ENCODE measurements around the gene BBLN.

The BBLN gene

DNA sequence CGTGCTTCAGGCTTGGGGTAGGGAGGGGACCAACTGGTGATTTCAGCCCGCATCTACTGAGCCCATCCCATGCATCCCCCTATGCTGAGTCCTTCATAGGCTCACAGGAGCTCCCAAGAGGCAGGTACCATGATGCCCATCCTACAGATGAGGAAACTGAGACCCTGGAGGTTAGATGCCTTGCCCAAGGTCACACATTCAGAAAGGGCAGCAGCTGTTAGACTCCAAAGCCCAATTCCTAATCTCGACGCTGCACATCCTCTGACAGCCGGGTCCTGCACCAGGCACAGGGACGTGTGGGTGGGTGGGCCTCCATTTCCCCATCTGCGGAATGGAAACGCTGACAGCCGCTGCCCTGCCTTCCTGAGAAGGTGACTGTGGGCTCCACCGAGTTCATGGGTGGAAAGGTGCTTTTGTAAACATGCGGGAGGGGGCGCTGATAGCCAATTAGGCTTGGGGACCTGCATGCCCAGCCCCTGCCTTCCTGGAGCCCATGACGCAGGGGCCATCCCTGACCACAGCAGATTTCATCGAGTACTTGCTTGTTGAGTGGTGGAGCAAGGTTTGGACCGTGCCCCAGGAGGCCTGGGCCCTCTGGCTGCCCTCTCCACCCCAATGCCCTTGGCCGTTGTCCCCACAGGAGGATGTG lies 45.4 kb downstream of the BBLN start:
- ATAC-seq, result no peak
- TF ChIP-seq, protein P1, sequence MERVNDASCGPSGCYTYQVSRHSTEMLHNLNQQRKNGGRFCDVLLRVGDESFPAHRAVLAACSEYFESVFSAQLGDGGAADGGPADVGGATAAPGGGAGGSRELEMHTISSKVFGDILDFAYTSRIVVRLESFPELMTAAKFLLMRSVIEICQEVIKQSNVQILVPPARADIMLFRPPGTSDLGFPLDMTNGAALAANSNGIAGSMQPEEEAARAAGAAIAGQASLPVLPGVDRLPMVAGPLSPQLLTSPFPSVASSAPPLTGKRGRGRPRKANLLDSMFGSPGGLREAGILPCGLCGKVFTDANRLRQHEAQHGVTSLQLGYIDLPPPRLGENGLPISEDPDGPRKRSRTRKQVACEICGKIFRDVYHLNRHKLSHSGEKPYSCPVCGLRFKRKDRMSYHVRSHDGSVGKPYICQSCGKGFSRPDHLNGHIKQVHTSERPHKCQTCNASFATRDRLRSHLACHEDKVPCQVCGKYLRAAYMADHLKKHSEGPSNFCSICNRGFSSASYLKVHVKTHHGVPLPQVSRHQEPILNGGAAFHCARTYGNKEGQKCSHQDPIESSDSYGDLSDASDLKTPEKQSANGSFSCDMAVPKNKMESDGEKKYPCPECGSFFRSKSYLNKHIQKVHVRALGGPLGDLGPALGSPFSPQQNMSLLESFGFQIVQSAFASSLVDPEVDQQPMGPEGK (CRISPR knock-in tag; IDR thresholded peaks at IDR 0.05; ENCODE audit: borderline replicate concordance), result no peak
- TF ChIP-seq CSDC2 (CRISPR knock-in tag; IDR thresholded peaks at IDR 0.05) (no peak), TCF4 (CRISPR knock-in tag; IDR thresholded peaks at IDR 0.05; ENCODE audit: borderline replicate concordance) (no peak), SNAI2 (CRISPR knock-in tag; IDR thresholded peaks at IDR 0.05) (no peak), ZFP3 (CRISPR knock-in tag; IDR thresholded peaks at IDR 0.05) (no peak), ZNF565 (CRISPR knock-in tag; conservative IDR thresholded peaks at IDR 0.05; ENCODE audit: low read depth) (no peak), ISL1 (CRISPR knock-in tag; IDR thresholded peaks at IDR 0.05) (no peak), ZFP30 (CRISPR knock-in tag; IDR thresholded peaks at IDR 0.05) (no peak), BACH2 (CRISPR knock-in tag; IDR thresholded peaks at IDR 0.05; ENCODE audit: borderline replicate concordance) (no peak), OSR1 (CRISPR knock-in tag; IDR thresholded peaks at IDR 0.05) (no peak), ZNF70 (CRISPR knock-in tag; IDR thresholded peaks at IDR 0.05) (no peak), ZC3H10 (CRISPR knock-in tag; IDR thresholded peaks at IDR 0.05) (no peak), ESRRG (CRISPR knock-in tag; IDR thresholded peaks at IDR 0.05) (no peak), GLIS3 (CRISPR knock-in tag; IDR thresholded peaks at IDR 0.05) (no peak), ARNTL (CRISPR knock-in tag; IDR thresholded peaks at IDR 0.05; ENCODE audit: borderline replicate concordance, low read depth) (no peak), TOX (CRISPR knock-in tag; IDR thresholded peaks at IDR 0.05; ENCODE audit: borderline replicate concordance) (no peak)
- TF ChIP-seq, protein P2, sequence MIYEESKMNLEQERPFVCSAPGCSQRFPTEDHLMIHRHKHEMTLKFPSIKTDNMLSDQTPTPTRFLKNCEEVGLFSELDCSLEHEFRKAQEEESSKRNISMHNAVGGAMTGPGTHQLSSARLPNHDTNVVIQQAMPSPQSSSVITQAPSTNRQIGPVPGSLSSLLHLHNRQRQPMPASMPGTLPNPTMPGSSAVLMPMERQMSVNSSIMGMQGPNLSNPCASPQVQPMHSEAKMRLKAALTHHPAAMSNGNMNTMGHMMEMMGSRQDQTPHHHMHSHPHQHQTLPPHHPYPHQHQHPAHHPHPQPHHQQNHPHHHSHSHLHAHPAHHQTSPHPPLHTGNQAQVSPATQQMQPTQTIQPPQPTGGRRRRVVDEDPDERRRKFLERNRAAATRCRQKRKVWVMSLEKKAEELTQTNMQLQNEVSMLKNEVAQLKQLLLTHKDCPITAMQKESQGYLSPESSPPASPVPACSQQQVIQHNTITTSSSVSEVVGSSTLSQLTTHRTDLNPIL (CRISPR knock-in tag; IDR thresholded peaks at IDR 0.05; ENCODE audit: low read depth), result no peak
- TF ChIP-seq, protein P3, sequence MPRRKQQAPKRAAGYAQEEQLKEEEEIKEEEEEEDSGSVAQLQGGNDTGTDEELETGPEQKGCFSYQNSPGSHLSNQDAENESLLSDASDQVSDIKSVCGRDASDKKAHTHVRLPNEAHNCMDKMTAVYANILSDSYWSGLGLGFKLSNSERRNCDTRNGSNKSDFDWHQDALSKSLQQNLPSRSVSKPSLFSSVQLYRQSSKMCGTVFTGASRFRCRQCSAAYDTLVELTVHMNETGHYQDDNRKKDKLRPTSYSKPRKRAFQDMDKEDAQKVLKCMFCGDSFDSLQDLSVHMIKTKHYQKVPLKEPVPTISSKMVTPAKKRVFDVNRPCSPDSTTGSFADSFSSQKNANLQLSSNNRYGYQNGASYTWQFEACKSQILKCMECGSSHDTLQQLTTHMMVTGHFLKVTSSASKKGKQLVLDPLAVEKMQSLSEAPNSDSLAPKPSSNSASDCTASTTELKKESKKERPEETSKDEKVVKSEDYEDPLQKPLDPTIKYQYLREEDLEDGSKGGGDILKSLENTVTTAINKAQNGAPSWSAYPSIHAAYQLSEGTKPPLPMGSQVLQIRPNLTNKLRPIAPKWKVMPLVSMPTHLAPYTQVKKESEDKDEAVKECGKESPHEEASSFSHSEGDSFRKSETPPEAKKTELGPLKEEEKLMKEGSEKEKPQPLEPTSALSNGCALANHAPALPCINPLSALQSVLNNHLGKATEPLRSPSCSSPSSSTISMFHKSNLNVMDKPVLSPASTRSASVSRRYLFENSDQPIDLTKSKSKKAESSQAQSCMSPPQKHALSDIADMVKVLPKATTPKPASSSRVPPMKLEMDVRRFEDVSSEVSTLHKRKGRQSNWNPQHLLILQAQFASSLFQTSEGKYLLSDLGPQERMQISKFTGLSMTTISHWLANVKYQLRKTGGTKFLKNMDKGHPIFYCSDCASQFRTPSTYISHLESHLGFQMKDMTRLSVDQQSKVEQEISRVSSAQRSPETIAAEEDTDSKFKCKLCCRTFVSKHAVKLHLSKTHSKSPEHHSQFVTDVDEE (CRISPR knock-in tag; IDR thresholded peaks at IDR 0.05), result no peak

GRCh38 chr9:128206484-128206883 lies 46.4 kb downstream of the BBLN start:
- TF ChIP-seq, protein P2 (CRISPR knock-in tag; IDR thresholded peaks at IDR 0.05; ENCODE audit: low read depth), result no peak
- no peak for TF ChIP-seq ZNF565 (CRISPR knock-in tag; conservative IDR thresholded peaks at IDR 0.05; ENCODE audit: low read depth)
- TF ChIP-seq ZNF70 (CRISPR knock-in tag; IDR thresholded peaks at IDR 0.05), result no peak
- TF ChIP-seq CSDC2 (CRISPR knock-in tag; IDR thresholded peaks at IDR 0.05), result no peak
- TF ChIP-seq, protein P4, sequence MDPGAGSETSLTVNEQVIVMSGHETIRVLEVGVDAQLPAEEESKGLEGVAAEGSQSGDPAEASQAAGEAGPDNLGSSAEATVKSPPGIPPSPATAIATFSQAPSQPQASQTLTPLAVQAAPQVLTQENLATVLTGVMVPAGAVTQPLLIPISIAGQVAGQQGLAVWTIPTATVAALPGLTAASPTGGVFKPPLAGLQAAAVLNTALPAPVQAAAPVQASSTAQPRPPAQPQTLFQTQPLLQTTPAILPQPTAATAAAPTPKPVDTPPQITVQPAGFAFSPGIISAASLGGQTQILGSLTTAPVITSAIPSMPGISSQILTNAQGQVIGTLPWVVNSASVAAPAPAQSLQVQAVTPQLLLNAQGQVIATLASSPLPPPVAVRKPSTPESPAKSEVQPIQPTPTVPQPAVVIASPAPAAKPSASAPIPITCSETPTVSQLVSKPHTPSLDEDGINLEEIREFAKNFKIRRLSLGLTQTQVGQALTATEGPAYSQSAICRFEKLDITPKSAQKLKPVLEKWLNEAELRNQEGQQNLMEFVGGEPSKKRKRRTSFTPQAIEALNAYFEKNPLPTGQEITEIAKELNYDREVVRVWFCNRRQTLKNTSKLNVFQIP (CRISPR knock-in tag; IDR thresholded peaks at IDR 0.05; ENCODE audit: borderline replicate concordance, low read depth), result no peak
- TF ChIP-seq, protein P1 (CRISPR knock-in tag; IDR thresholded peaks at IDR 0.05; ENCODE audit: borderline replicate concordance), result no peak
- TF ChIP-seq, protein P5, sequence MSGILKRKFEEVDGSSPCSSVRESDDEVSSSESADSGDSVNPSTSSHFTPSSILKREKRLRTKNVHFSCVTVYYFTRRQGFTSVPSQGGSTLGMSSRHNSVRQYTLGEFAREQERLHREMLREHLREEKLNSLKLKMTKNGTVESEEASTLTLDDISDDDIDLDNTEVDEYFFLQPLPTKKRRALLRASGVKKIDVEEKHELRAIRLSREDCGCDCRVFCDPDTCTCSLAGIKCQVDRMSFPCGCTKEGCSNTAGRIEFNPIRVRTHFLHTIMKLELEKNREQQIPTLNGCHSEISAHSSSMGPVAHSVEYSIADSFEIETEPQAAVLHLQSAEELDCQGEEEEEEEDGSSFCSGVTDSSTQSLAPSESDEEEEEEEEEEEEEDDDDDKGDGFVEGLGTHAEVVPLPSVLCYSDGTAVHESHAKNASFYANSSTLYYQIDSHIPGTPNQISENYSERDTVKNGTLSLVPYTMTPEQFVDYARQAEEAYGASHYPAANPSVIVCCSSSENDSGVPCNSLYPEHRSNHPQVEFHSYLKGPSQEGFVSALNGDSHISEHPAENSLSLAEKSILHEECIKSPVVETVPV (CRISPR knock-in tag; IDR thresholded peaks at IDR 0.05), result no peak
- no peak for TF ChIP-seq ZNF8 (CRISPR knock-in tag; IDR thresholded peaks at IDR 0.05)
- no peak for ATAC-seq

Measured in SK-N-SH treated with all-trans-retinoic acid at 6 μM for 48 hours (cell line).